ENCODE data around the gene MITF.

Gene MITF, protein sequence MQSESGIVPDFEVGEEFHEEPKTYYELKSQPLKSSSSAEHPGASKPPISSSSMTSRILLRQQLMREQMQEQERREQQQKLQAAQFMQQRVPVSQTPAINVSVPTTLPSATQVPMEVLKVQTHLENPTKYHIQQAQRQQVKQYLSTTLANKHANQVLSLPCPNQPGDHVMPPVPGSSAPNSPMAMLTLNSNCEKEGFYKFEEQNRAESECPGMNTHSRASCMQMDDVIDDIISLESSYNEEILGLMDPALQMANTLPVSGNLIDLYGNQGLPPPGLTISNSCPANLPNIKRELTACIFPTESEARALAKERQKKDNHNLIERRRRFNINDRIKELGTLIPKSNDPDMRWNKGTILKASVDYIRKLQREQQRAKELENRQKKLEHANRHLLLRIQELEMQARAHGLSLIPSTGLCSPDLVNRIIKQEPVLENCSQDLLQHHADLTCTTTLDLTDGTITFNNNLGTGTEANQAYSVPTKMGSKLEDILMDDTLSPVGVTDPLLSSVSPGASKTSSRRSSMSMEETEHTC

DNA sequence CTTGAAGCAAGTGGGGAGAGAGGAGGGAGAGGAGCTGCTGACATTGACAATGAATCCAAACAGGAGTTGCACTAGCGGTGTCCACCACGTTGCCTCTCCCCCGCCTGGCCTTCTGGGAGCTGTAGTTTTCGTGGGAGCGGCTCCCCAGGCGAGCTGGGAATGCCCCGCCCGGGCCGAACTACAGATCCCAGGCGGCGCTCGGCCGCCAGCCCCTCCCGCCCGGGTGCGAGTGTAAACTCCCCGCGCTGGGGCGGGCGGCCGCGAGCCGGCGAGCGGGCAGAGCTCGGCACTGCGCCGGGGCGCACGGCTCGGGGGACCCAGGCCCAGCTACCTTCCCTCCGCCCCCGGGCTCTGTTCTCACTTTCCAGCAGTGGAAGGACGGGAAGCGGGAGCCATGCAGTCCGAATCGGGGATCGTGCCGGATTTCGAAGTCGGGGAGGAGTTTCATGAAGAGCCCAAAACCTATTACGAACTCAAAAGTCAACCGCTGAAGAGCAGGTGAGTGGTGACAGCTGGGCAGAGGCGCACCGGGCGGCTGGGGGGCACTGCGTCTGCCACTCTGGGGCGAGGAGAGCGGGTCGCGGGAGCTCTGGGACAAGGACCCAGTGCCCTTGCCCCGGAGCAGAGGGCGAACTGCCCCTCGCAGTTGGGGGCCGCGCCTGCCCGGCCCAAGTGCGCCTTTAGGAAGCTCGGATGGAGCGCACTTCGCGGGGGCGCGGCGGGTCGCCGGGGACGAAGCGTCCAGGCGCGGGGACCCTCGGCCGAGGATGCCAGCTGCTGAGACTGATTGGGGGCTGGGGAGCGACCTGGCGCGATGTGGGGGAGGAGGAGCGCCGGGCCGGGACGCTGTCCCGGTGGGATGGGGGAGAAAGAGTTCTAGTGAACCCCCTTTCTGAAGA, at the start of gene MITF:
Gene MITF (plus strand): TSS at position 261 of the 899 bp plus-strand sequence. CDS start 134 bp downstream, at position 395.
- DNase-seq, result no peak

DNA sequence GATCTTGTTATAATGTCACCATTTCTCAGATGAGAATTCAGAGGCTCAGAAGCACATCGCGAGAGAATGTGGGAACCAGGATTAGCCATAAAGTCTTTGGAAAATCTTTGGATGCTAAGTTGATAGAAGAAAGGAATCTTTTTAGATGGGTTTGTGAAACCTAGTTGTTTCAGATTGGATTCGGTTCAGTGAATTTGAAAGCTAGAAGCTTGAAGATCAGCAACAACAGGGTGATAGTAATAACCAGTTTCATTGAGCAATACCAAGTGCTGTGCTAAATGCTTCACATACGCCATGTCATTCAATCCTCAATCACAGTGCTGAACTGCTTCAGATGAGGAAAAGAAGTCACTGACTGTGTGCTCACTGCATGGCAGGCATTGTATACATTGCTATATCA, 47.4 kb upstream of the MITF start:
- no peak for DNase-seq

- DNase-seq, result no peak
Measured at GRCh38 chr3:69692761-69693160, 46.5 kb upstream of the MITF start.

GRCh38 chr3:69695443-69695842, 43.8 kb upstream of the MITF start:
- DNase-seq, result no peak

GRCh38 chr3:69695933-69696332, 43.3 kb upstream of the MITF start:
- DNase-seq, result no peak

GRCh38 chr3:69696367-69696766, 42.9 kb upstream of the MITF start:
- no peak for DNase-seq

DNA sequence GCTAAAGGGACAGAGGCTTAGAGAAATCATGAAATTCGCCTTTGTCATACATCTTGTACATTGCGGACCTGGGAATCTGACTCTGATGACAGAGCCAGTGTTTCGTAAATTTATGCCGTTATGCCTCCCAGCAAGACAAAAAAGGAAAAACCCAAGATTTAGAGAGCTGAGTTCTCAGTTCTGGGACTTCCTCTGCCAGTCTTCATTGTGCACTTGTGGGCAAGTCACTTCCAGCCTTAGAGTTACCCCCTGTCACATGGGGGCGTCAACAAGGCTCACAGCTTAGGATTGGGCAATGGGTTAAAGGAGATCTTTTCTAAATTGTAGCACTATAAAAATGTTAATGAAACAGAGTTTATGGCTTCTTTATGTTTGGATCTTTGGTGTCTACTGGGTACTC, 41.9 kb upstream of the MITF start:
- DNase-seq, result no peak

DNA sequence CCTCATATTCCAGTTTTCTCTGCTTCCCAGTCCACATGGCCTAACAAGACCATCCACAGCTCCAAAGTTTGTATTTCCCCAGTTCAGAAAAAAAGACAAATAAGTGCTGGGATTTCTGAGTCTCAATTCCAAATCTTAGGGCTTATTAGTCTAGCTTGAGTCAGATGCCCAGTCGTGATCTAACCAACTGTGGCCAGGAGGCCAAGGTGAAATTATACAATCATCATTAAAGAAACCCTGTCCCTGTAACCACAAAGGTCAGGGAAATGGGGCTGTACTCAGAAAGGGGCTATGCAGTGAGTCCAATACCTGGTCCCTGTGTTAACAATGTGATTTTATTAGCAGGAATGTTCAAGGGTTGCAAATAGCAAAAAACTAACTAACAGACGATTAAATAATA, 40.5 kb upstream of the MITF start:
- no peak for DNase-seq

GRCh38 chr3:69699183-69699582, 40.1 kb upstream of the MITF start:
- DNase-seq, result no peak

GRCh38 chr3:69700949-69701348, 38.3 kb upstream of the MITF start:
- no peak for DNase-seq

DNA sequence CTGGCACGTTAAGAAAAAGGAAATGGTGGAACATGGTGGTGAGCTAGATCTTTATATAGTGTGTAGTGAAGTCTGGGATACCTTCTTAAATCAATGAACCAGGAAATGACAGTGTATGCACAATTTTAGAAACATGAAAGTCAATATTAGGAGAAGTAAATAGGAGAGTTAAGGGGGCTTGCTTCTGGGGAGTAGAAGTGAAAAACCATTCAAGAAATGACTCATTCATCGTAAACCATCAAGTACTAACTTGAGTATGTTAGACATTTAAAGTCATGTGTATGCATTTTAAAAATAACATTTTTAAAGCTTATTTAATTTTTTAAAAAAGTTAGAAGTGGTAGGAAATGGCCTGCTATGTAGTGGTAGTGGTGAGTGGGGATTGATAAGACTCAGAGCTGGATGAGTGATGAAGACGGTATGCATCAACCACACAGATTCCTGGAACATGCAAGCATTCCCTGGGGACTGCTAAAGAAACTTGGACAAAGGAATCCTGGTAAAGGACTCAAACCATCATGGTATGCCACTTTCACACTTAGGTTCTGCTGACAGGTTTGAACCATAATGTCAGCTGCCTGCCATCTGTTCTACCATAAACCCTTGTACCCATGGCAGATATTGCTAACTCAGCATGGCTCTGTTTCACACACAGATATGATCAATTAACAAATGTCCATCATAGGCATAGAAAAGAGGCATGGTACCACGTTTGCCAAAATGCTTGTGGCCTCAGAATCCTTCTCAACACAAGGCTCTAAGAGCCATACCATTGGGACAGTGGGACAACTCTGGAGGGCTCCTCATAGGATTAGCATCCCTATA, 28.9 kb upstream of the MITF start:
- DNase-seq, result no peak

GRCh38 chr3:69712269-69712668, 27.0 kb upstream of the MITF start:
- no peak for DNase-seq

DNA sequence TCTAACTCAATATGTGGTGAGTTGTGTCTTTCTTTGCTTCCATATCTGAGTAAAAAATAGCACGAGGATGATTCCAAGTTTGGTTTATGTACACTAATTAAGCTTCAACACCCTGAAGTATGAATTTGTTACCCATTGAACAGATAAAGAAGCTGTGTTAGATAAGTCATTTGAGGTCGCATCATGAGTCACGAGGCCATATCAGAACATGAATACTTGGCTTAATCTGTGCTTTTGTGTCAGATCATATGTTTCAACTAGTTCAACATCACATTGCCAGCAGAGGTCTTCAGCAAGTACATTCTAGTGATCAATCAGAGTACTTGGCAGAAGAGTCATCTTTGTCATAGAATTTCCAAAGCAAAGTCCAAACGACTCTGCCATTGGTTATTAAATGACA, 26.3 kb upstream of the MITF start:
- DNase-seq, result no peak

- no peak for DNase-seq
Measured at GRCh38 chr3:69715204-69715603, 24.1 kb upstream of the MITF start.

DNA sequence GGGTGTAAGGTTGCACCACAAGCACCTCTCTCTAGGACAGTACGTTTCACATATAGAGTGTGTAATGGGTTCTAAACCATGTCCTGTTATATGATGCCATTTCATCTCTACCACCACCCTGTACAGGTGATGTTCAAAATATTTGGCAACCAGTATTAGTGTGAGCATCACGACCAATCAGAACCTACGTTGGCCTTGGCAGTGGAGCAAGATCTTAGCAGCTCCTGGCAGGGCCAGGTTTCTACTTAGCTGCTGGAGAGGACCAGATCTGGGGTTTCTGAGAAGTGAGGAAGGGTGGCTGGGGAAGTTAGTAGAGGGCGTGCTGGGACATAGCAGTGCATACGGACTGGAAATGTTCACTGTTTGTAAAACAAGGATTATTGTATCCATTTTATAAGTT, 23.1 kb upstream of the MITF start:
- DNase-seq, result no peak

GRCh38 chr3:69718866-69719586, 20.2 kb upstream of the MITF start:
- DNase-seq, result no peak

DNA sequence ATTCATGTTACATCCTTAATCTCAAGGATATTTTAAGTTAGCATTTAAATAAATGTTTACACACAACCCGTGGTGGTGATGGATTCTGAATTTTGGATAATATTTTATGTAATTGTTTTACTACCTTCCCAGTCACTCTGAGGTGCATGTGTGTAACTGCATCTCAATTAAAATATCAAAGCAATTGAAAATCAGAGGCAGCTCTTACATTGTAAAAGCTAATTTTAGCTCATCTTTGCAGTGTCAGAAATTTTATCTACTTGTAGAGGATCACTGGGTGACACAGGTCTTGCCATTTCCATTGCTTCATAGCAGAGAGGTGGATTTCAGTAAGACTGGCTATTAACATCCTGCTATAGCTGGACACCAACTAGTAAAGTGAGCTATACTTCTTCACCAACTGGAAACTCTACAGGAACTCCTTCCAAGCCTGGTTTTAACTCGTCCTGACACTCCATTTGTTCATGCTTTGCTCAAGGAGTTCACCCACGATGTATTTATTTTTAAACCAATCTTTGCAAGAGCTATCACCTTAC, 19.6 kb upstream of the MITF start:
- no peak for DNase-seq

DNA sequence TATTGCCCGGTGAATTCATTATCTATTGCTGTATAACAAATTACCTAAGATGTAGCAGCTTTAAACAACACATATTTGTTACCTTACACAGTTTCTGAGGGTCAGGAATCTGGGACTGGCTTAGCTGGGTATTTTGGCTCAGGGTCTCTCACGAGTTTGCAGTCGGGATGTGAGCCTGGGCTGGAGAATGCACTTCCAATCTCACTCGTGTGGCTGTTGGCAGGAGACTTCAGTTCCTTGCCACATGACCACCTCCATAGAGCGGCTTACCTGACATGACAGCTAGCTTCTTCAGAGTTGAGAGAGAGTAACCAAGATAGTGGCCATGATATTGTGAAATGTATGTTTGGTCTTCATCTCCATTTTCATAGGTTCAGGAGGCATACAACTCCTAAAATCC, 18.4 kb upstream of the MITF start:
- DNase-seq, result no peak

- no peak for DNase-seq
Measured at GRCh38 chr3:69723389-69723788, 15.9 kb upstream of the MITF start.

DNA sequence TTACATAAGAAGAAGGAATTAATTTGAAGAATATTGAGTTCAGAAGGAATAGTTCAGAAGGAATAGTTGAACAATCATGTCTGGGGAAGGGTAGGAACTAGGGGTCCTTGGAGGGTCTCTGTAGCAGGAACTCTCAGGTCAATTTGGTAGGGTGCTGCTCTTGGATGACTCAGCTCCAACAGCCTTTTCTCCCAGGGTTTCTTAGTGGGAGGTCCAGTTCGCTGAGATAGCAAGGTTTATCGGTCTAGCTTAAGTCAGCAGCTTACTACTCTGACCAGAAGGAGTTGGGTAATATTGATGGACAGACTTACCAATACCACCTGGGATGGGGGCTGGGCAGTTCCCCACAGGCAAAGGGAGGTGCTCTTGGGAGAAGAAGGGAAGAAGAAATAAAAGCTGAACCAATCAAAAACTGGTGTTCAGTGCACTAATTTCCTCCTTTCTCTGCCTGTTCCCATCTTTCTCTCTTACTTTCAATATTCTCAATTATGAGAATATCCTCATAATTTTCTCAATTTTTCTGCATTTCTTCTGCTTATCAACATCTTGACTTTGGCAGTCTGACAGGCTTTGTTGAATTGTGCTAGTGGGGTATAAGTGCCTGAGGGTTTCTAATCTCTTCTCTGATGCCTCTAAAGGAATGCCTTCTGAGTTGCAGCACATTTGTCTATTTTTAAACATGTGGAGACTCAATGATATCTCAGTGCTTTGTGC, 14.4 kb upstream of the MITF start:
- DNase-seq, result no peak

DNA sequence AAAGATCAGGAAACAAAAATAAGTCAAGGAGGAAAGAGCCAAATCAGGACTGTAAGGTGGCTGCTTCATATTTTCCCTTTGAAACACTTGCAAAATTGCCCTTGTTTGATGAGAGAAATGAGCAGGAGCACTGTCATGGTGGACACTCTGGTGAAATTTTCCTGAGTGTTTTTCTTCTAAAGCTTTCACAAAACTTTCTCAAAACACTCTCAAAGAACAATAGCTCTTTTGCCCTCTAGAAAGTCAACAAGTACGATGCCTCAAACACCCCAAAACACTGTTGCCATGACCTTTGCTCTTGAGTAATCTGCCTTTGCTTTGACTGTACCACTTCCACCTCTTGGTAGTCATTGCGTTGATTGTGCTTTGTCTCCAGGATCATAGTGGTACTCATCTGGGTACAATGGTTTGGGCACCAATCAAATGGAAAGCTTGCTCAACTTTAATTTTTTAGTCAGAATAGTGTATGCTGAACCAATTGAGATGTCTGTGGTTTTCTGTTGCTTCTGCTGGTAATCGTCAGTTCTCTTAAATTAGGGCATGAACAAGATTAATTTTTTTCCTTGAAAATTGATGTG, 13.2 kb upstream of the MITF start:
- no peak for DNase-seq
